Subcutaneous abdominal adipose tissue (tissue), 5 donors: ENCODE measurements around the gene SDCBP2.

ENCODE experiments used
- H3K27ac ChIP-seq: one replicate; pipeline ENCODE4 v1.7.0; 2013; ENCODE audit warnings: low read depth, mild to moderate bottlenecking, inconsistent platforms, low read length, moderate library complexity
- H3K27me3 ChIP-seq, 5 donors: one replicate each; pipeline ENCODE4 v1.7.0; 2013; ENCODE audit warnings: low read length in 5 of 5, inconsistent platforms in 1 of 5; ENCODE audit not compliant: control insufficient read depth in 5 of 5, insufficient read depth in 4 of 5
- H3K36me3 ChIP-seq, 5 donors: one replicate each; pipeline ENCODE4 v1.7.0; 2013; ENCODE audit warnings: low read length in 5 of 5; ENCODE audit not compliant: control insufficient read depth in 5 of 5, insufficient read depth in 5 of 5
- H3K4me1 ChIP-seq, 5 donors: one replicate each; pipeline ENCODE4 v1.7.0; 2013; ENCODE audit warnings: low read length in 5 of 5, mild to moderate bottlenecking in 3 of 5, moderate library complexity in 1 of 5; ENCODE audit not compliant: control insufficient read depth in 5 of 5, insufficient read depth in 5 of 5
- H3K4me3 ChIP-seq, 5 donors: one replicate each; pipeline ENCODE4 v1.7.0; 2013; ENCODE audit warnings: low read length in 5 of 5, low read depth in 1 of 5
- H3K9ac ChIP-seq, 5 donors: one replicate each; pipeline ENCODE4 v1.7.0; 2013; ENCODE audit warnings: low read length in 5 of 5, mild to moderate bottlenecking in 4 of 5, moderate library complexity in 3 of 5
- H3K9me3 ChIP-seq, 5 donors: one replicate each; pipeline ENCODE4 v1.7.0; 2013; ENCODE audit warnings: low read length in 5 of 5; ENCODE audit not compliant: control insufficient read depth in 5 of 5
- donor health status: healthy.
- donor health status: healthy.
- donor health status: healthy.
- donor health status: healthy.
- donor health status: healthy.

Gene SDCBP2

DNA sequence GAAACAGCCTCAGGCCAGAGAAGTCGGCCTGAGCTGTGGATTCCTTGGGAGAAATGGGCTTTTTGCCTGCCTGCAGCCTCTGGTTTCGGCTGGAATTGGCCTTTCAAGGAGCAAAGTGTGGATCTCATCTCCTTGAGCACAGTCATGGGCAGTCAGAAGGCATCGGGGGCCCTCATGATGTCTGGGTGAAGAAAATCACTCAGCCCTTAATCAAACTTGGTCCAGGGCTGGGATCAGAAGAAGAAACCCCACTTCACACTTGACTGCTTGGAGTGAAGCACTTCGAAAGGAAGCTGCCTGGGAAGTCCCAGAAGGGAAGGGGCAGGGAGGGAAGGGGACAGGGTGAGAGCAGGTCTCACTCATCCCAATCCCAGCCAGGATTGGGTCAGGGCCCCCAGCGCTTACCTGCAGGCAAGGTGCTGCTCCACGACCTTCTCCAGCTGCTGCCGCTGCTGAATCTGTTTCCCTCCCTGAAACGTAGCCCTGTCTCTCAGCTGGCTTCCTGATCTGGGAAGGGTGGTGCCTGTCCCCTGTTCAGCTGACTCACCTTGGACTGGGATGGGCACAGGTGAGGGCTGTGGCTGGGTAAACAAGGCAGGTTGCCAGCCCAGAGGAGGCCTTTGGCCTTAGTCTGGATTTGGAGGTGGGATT, at the start of gene SDCBP2:
Gene SDCBP2, minus strand, starts transcription at position 460 of the 651 bp plus-strand sequence. CDS start 8,723 bp downstream, outside the sequence.
- Histone ChIP-seq H3K4me3 (peak within 1 kb of the TSS in 1 of 5 donors; percentile 6), H3K4me1 (peaks cover 34 to 87% (median 64%) of the 10 kb centered on the region in 5 donors), H3K9ac (peak within 1 kb of the TSS; percentile 60 to 99 (median 68))

DNA sequence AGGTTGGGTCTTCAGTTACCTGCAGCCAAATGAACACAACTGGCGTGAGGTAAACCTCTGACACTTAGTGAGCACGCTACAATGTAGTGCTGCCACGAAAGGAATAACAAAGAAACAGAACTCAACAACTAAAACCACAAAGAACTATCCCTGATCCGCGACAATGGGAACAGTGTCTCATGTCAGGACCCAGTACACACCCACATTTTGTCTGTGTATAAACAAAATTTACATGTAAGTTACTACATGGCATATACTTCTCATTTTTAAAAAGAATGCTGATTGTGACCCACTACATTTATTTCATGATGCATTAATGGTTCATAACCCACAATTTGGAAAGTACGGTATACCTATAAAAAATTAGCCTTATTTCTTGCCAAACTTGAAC, 49.8 kb upstream of the SDCBP2 start:
- Histone ChIP-seq H3K27ac (peak overlapping the region; percentile 71), H3K4me1 (peaks cover 33 to 97% (median 80%) of the 10 kb centered on the region in 5 donors), H3K9ac (peak overlapping the region in 1 of 5 donors; percentile 76), H3K4me3 (no peak overlapping the region), H3K36me3 (peaks cover 0 to 6% (median 4%) of the 10 kb centered on the region in 5 donors), H3K27me3 (no peaks in the 10 kb centered on the region), H3K9me3 (no peaks in the 10 kb centered on the region)

More for the DNA sequence above, at the start of gene SDCBP2:
- peaks cover 0 to 3% (median 0%) of the 10 kb centered on the region in 5 donors for H3K27me3 ChIP-seq
- H3K36me3 ChIP-seq, result peaks cover 0 to 7% (median 3%) of the 10 kb centered on the region in 5 donors
- peak within 1 kb of the TSS; percentile 100 for H3K27ac ChIP-seq
- no peaks in the 10 kb centered on the region for H3K9me3 ChIP-seq

GRCh38 chr20:1377984-1378734, 49.2 kb upstream of the SDCBP2 start:
- Histone ChIP-seq H3K9ac (peak overlapping the region in 1 of 5 donors; percentile 76), H3K4me1 (peaks cover 35 to 97% (median 81%) of the 10 kb centered on the region in 5 donors), H3K27me3 (no peaks in the 10 kb centered on the region), H3K9me3 (no peaks in the 10 kb centered on the region), H3K27ac (peak overlapping the region; percentile 71), H3K4me3 (peak overlapping the region in 1 of 5 donors; percentile 3), H3K36me3 (peaks cover 0 to 12% (median 4%) of the 10 kb centered on the region in 5 donors)

DNA sequence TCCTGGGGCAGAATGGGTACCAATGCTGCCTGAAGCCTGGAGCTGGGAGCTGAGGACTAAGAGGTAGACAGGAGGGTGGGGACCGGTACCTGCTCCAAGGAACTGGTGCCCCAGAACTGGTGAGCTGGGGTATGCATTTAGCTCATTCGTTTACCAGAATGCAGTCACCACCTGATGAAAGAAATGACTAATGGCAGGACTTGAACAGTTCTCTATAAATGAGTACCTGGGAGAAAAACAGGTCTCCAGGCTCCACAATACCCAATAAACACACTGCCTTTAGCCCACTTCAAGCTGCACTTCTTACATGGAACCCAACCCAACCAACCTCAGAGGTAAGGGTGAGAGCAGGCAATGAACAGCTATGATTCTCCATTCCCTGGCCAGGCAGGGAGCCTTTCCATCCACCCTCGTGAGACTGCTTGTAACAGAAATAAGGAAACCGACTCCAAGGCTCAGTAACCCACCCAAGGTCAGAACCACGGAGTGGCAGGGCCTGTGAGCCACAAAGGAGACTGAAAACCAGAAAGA, 48.5 kb upstream of the SDCBP2 start:
- Histone ChIP-seq H3K4me3 (peak overlapping the region in 2 of 5 donors; percentile 20 to 28), H3K27ac (peak overlapping the region; percentile 71), H3K27me3 (no peaks in the 10 kb centered on the region), H3K4me1 (peaks cover 32 to 97% (median 74%) of the 10 kb centered on the region in 5 donors), H3K36me3 (peaks cover 0 to 15% (median 1%) of the 10 kb centered on the region in 5 donors), H3K9me3 (no peaks in the 10 kb centered on the region), H3K9ac (peak overlapping the region in 1 of 5 donors; percentile 76)

GRCh38 chr20:1376408-1377270, 47.7 kb upstream of the SDCBP2 start:
- Histone ChIP-seq H3K9ac (peak overlapping the region in 2 of 5 donors; percentile 14 to 76), H3K27me3 (no peaks in the 10 kb centered on the region), H3K36me3 (peaks cover 0 to 22% (median 7%) of the 10 kb centered on the region in 5 donors), H3K4me1 (peaks cover 30 to 96% (median 66%) of the 10 kb centered on the region in 5 donors), H3K9me3 (no peaks in the 10 kb centered on the region), H3K4me3 (peak overlapping the region in 2 of 5 donors; percentile 20 to 28), H3K27ac (peak overlapping the region; percentile 87)

DNA sequence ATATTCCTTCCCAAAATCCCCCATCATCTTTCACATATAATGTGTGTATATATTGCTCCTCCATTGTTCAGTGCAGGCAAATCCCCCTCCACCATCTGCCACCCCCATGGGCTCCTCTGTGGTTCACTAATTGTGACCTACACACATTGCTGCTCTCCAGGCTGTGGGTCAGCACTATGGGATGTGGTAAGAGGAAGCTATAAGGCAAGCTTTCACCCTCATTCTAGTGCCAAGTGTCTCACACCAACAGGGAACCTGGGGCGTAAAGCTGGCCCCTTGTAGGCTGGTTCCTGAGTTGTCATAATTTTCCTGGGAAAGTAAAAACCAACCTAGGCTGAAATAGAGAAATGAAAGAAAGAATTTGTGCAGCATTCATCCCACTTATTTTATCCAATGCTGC, 47.1 kb upstream of the SDCBP2 start:
- Histone ChIP-seq H3K9ac (peak overlapping the region in 2 of 5 donors; percentile 14 to 74), H3K4me3 (peak overlapping the region in 2 of 5 donors; percentile 12 to 23), H3K9me3 (no peaks in the 10 kb centered on the region), H3K27ac (peak overlapping the region; percentile 87), H3K4me1 (peaks cover 30 to 97% (median 67%) of the 10 kb centered on the region in 5 donors), H3K36me3 (peaks cover 0 to 26% (median 12%) of the 10 kb centered on the region in 5 donors), H3K27me3 (no peaks in the 10 kb centered on the region)

- Histone ChIP-seq H3K36me3 (peaks cover 0 to 26% (median 15%) of the 10 kb centered on the region in 5 donors), H3K27ac (peak overlapping the region; percentile 87), H3K9me3 (no peaks in the 10 kb centered on the region), H3K27me3 (no peaks in the 10 kb centered on the region), H3K9ac (peak overlapping the region in 1 of 5 donors; percentile 74), H3K4me1 (peaks cover 34 to 98% (median 72%) of the 10 kb centered on the region in 5 donors), H3K4me3 (peak overlapping the region in 3 of 5 donors; percentile 11 to 23 (median 12))
Measured at GRCh38 chr20:1375515-1375914, 46.6 kb upstream of the SDCBP2 start.

- no peak overlapping the region for H3K9ac ChIP-seq
- H3K4me3 ChIP-seq, result no peak overlapping the region
- H3K27ac ChIP-seq, result peak overlapping the region; percentile 87
- H3K27me3 ChIP-seq, result no peaks in the 10 kb centered on the region
- peaks cover 0 to 32% (median 18%) of the 10 kb centered on the region in 5 donors for H3K36me3 ChIP-seq
- peaks cover 36 to 93% (median 74%) of the 10 kb centered on the region in 5 donors for H3K4me1 ChIP-seq
- H3K9me3 ChIP-seq, result no peaks in the 10 kb centered on the region
Measured at GRCh38 chr20:1374246-1374645, 45.3 kb upstream of the SDCBP2 start.

- H3K27ac ChIP-seq, result peak overlapping the region; percentile 87
- no peaks in the 10 kb centered on the region for H3K27me3 ChIP-seq
- H3K9me3 ChIP-seq, result no peaks in the 10 kb centered on the region
- H3K4me1 ChIP-seq, result peaks cover 32 to 90% (median 69%) of the 10 kb centered on the region in 5 donors
- H3K36me3 ChIP-seq, result peaks cover 0 to 32% (median 21%) of the 10 kb centered on the region in 5 donors
- H3K4me3 ChIP-seq, result no peak overlapping the region
- H3K9ac ChIP-seq, result no peak overlapping the region
Measured at GRCh38 chr20:1373614-1374013, 44.7 kb upstream of the SDCBP2 start.
